GM18505 (cell line): Measurements from ENCODE around the gene MFSD2B.

Source experiments
- ATAC-seq: cut with Tn5 transposase; IDR thresholded peaks from one replicate; pipeline ENCODE4 v1.9.1; 2021; ENCODE audit not compliant: unreplicated experiment
- POLR2A ChIP-seq: IDR thresholded peaks from 4 replicates; pipeline ENCODE4 v1.6.1; 2011; ENCODE audit warnings: borderline replicate concordance; ENCODE audit not compliant: insufficient read depth, insufficient read length; ENCODE audit errors: extremely low read depth

Gene MFSD2B

GRCh38 chr2:24050041-24050979, 40.4 kb downstream of the MFSD2B start:
- no peak for TF ChIP-seq POLR2A
- no peak for ATAC-seq

DNA sequence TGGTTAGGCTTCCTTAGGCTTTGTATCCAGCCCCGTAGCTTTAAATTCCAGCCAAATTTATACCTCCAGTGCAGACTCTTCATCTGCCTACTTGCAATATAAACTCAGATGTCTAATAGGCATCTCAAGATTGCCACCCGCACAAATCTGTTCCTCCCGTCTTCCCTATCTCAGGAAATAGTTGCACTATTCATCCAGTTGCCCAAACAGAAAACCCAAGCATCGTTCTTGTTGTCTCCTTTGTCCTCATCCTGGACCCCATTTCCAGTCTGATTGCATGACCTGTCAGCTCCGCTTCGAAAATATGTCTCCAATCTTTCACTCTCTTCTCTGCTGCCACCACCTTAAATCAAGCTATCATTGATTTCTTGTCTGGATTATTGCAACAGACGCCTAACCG, 41.9 kb downstream of the MFSD2B start:
- no peak for ATAC-seq
- TF ChIP-seq POLR2A = no peak

GRCh38 chr2:24052951-24053350, 43.1 kb downstream of the MFSD2B start:
- TF ChIP-seq POLR2A = no peak

DNA sequence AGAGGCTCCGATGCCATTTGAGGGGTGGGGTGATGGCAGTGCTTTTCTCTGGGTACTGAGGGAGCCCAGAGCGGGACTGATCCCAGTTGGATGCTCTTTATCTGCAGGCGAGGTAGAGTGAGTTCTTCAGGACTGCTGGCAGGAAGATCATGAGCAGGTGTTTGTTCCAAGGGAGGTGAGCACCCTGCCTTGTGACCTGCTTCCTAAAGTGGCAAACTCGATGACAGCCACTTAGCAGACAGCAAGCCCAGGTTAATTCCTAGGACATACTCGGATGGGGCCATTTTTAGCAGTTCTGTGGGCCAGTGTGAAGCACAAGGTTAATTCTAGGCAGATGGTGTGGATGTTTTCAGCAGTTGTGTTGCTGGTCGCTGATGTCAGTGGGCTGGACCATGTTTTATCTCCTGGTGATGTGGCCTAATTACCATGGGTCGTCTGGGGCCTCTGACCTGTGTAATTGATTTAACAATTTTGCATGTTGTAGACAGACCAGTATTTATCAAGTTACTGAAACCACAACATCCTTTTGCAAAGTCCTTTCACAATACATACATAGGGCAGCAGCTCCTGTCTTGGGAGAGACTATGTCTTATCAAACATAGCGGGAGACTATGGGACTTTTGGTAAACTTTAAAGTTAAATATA, 44.6 kb downstream of the MFSD2B start:
- TF ChIP-seq POLR2A = no peak
- no peak for ATAC-seq

More at GRCh38 chr2:24052951-24053350, 43.1 kb downstream of the MFSD2B start:
- ATAC-seq = no peak

DNA sequence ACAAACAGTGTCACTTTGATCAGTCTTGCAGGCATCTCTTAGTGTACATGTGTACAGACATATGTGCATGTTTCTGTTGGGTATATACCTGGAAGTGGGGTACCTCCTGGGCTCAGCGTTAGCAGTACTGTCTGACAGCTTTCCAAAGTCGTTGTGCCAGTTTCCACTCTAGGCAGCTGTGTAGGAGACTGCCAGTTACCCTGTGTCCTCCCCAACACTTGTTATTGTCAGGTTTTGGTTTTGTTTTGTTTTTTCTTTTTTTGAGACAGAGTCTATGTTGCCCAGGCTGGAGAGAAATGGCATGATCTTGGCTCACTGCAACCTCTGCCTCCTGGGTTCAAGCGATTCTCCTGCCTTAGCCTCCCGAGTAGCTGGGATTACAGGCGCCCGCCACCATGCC, 45.9 kb downstream of the MFSD2B start:
- TF ChIP-seq POLR2A = no peak
- no peak for ATAC-seq

DNA sequence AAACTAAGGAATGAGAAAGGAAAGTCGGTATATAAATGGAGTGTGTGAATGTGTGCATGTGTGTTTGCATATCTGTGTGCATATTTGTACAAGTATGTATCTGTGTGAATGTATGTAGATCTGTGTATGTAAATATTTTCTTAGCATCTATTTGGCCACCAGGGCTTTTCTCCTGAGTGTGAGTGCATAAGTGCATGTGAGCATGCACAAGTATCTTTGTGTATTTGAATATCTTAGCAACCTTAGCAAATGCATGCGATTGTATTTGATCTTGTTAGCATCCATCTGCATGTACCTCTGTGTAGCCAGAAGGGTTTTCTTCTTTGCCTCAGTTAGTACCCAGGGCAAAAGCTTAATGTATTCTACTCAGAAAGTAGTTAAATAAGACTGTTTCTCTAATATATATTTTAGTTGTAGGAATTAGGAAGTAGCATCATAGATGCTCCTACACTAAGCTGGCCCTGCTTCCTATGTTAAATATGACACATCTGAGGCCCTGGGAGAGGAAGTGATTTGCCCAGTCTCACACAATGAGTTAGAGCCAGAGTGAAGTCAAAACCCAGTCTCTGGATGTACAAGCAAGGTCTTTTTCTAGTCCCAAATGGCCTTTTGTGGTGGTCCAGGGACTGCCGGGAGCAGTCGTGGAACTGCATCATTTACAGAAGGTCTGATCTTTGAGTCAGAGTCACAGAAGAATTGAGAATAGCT, 48.8 kb downstream of the MFSD2B start:
- no peak for ATAC-seq
- TF ChIP-seq POLR2A = no peak

GRCh38 chr2:24065341-24065740, 55.5 kb downstream of the MFSD2B start:
- no peak for TF ChIP-seq POLR2A
- no peak for ATAC-seq

- ATAC-seq = no peak
- no peak for TF ChIP-seq POLR2A
Observed at GRCh38 chr2:24072259-24072658, 62.4 kb downstream of the MFSD2B start.

GRCh38 chr2:24073816-24074215, 63.9 kb downstream of the MFSD2B start:
- no peak for ATAC-seq
- no peak for TF ChIP-seq POLR2A

DNA sequence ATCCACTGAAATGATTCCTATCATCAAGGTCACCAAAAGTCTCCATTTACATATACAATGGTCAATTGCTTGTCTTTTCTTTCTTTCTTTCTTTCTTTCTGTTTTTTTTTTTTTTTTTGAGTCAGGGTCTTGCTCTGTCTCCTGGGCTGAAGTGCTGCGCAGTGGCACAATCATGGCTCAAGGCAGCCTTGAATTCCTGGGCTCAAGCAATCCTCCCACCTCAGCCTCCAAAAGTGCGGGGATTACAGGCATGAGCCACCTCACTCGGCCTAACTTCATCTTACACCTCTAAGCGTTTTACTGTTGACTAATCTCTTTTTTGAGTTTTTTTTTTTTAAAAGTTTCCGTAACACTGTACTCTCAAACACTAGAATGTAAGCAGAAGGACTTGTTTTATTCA, 65.4 kb downstream of the MFSD2B start:
- ATAC-seq = no peak
- no peak for TF ChIP-seq POLR2A
